SK-N-SH treated with all-trans-retinoic acid at 6 μM for 48 hours (cell line): ENCODE data around the gene GRHL1.

Experiments
- ARNTL ChIP-seq: fragments of 450-650 bp; formaldehyde crosslinking; IDR thresholded peaks from 2 replicates; pipeline ENCODE4 v1.5.0; 2020; ENCODE audit warnings: low read depth, mild to moderate bottlenecking, moderate library complexity, borderline replicate concordance
- CSRNP3 ChIP-seq: fragments of 250-450 bp; sonication (Bioruptor Pico); IDR thresholded peaks from 2 replicates; pipeline ENCODE4 v1.5.1; 2021; ENCODE audit warnings: mild to moderate bottlenecking, moderate library complexity
- ESRRG ChIP-seq: fragments of 250-450 bp; sonication (Bioruptor Pico); IDR thresholded peaks from 2 replicates; pipeline ENCODE4 v1.6.1; 2021; ENCODE audit warnings: mild to moderate bottlenecking
- ISL1 ChIP-seq: fragments of 250-450 bp; sonication (Bioruptor Pico); IDR thresholded peaks from 2 replicates; pipeline ENCODE4 v2.1.2; 2022; ENCODE audit warnings: mild to moderate bottlenecking, moderate library complexity
- OSR1 ChIP-seq: fragments of 250-450 bp; sonication (Bioruptor Pico); IDR thresholded peaks from 2 replicates; pipeline ENCODE4 v1.8.0; 2022; ENCODE audit warnings: moderate library complexity, mild to moderate bottlenecking, inconsistent platforms
- PPARA ChIP-seq: fragments of 250-450 bp; sonication (Bioruptor Pico); IDR thresholded peaks from 2 replicates; pipeline ENCODE4 v1.5.0; 2020; ENCODE audit warnings: mild to moderate bottlenecking, borderline replicate concordance
- RARB ChIP-seq: fragments of 250-450 bp; sonication (Bioruptor Pico); IDR thresholded peaks from 2 replicates; pipeline ENCODE4 v1.8.0; 2021; ENCODE audit warnings: mild to moderate bottlenecking, moderate library complexity
- TOX ChIP-seq: fragments of 250-450 bp; sonication (Bioruptor Pico); IDR thresholded peaks from 2 replicates; pipeline ENCODE4 v1.8.0; 2021; ENCODE audit warnings: mild to moderate bottlenecking, moderate library complexity, borderline replicate concordance
- TSHZ2 ChIP-seq: fragments of 250-450 bp; sonication (Bioruptor Pico); IDR thresholded peaks from 2 replicates; pipeline ENCODE4 v1.5.0; 2020; ENCODE audit warnings: mild to moderate bottlenecking, moderate library complexity
- ZFP3 ChIP-seq: fragments of 250-450 bp; sonication (Bioruptor Pico); IDR thresholded peaks from 2 replicates; pipeline ENCODE4 v1.5.0; 2020; ENCODE audit warnings: mild to moderate bottlenecking, moderate library complexity
- ZFP30 ChIP-seq: fragments of 450-650 bp; formaldehyde crosslinking; IDR thresholded peaks from 2 replicates; pipeline ENCODE4 v1.5.0; 2022; ENCODE audit warnings: mild to moderate bottlenecking, moderate library complexity
- ZNF8 ChIP-seq: fragments of 450-650 bp; formaldehyde crosslinking; IDR thresholded peaks from 2 replicates; pipeline ENCODE4 v1.5.0; 2020; ENCODE audit warnings: mild to moderate bottlenecking, moderate library complexity
- TF ChIP-seq, protein P1 (sequence below): fragments of 250-450 bp; sonication (Bioruptor Pico); IDR thresholded peaks from 2 replicates; pipeline ENCODE4 v1.5.1; 2020; ENCODE audit warnings: low read depth, mild to moderate bottlenecking, moderate library complexity
- TF ChIP-seq, protein P2 (sequence below): fragments of 250-450 bp; sonication (Bioruptor Pico); IDR thresholded peaks from 2 replicates; pipeline ENCODE4 v1.8.0; 2020; ENCODE audit warnings: mild to moderate bottlenecking, moderate library complexity, borderline replicate concordance

GRCh38 chr2:9951272-9951521 is 296 bp upstream of the GRHL1 start:
- TF ChIP-seq TOX (no peak), ZFP30 (CRISPR knock-in tag) (no peak), ISL1 (CRISPR knock-in tag) (no peak), ARNTL (CRISPR knock-in tag) (no peak), RARB (CRISPR knock-in tag) (no peak), TSHZ2 (CRISPR knock-in tag) (no peak), PPARA (CRISPR knock-in tag) (no peak), ZNF8 (no peak), CSRNP3 (CRISPR knock-in tag) (no peak), OSR1 (CRISPR knock-in tag) (no peak), ZFP3 (no peak), ESRRG (CRISPR knock-in tag) (no peak)
- TF ChIP-seq, protein P1, sequence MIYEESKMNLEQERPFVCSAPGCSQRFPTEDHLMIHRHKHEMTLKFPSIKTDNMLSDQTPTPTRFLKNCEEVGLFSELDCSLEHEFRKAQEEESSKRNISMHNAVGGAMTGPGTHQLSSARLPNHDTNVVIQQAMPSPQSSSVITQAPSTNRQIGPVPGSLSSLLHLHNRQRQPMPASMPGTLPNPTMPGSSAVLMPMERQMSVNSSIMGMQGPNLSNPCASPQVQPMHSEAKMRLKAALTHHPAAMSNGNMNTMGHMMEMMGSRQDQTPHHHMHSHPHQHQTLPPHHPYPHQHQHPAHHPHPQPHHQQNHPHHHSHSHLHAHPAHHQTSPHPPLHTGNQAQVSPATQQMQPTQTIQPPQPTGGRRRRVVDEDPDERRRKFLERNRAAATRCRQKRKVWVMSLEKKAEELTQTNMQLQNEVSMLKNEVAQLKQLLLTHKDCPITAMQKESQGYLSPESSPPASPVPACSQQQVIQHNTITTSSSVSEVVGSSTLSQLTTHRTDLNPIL = no peak
- TF ChIP-seq, protein P2, sequence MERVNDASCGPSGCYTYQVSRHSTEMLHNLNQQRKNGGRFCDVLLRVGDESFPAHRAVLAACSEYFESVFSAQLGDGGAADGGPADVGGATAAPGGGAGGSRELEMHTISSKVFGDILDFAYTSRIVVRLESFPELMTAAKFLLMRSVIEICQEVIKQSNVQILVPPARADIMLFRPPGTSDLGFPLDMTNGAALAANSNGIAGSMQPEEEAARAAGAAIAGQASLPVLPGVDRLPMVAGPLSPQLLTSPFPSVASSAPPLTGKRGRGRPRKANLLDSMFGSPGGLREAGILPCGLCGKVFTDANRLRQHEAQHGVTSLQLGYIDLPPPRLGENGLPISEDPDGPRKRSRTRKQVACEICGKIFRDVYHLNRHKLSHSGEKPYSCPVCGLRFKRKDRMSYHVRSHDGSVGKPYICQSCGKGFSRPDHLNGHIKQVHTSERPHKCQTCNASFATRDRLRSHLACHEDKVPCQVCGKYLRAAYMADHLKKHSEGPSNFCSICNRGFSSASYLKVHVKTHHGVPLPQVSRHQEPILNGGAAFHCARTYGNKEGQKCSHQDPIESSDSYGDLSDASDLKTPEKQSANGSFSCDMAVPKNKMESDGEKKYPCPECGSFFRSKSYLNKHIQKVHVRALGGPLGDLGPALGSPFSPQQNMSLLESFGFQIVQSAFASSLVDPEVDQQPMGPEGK (CRISPR knock-in tag) = no peak
